GM18505 (cell line): Measurements from ENCODE around the gene STAT6.
"Not testable (repeated sequence)": the region's sequence is repeated elsewhere in the genome, so short reads cannot be mapped to it uniquely, and the experiment has no call there.

Source experiments
- ATAC-seq: cut with Tn5 transposase; IDR thresholded peaks from one replicate; pipeline ENCODE4 v1.9.1; 2021; ENCODE audit not compliant: unreplicated experiment
- POLR2A ChIP-seq: IDR thresholded peaks from 4 replicates; pipeline ENCODE4 v1.6.1; 2011; ENCODE audit warnings: borderline replicate concordance; ENCODE audit not compliant: insufficient read depth, insufficient read length; ENCODE audit errors: extremely low read depth

The STAT6 gene

GRCh38 chr12:57127726-57128518, 16.8 kb upstream of the STAT6 start, which contains the start of gene LRP1:
LRP1 (plus strand) TSS chr12:57128483; CDS start chr12:57128965, 482 bp downstream.
- no peak for TF ChIP-seq POLR2A
- ATAC-seq = no peak

GRCh38 chr12:57127101-57127725, 16.1 kb upstream of the STAT6 start:
- no peak for TF ChIP-seq POLR2A
- ATAC-seq = no peak

- no peak for TF ChIP-seq POLR2A
- no peak for ATAC-seq
Measured at GRCh38 chr12:57126561-57126960, 15.4 kb upstream of the STAT6 start.

GRCh38 chr12:57126061-57126460, 14.9 kb upstream of the STAT6 start:
- no peak for ATAC-seq
- TF ChIP-seq POLR2A = no peak

GRCh38 chr12:57124261-57124877, 13.2 kb upstream of the STAT6 start:
- no peak for ATAC-seq
- no peak for TF ChIP-seq POLR2A

GRCh38 chr12:57123813-57124212, 12.7 kb upstream of the STAT6 start:
- no peak for TF ChIP-seq POLR2A
- ATAC-seq = no peak

GRCh38 chr12:57120718-57121117, 9.6 kb upstream of the STAT6 start:
- ATAC-seq = not testable (repeated sequence)

- TF ChIP-seq POLR2A = no peak
- no peak for ATAC-seq
Measured at GRCh38 chr12:57119294-57120085, 8.3 kb upstream of the STAT6 start.

- TF ChIP-seq POLR2A = no peak
Measured at GRCh38 chr12:57118711-57119271, 7.6 kb upstream of the STAT6 start.

GRCh38 chr12:57116580-57117281, 5.6 kb upstream of the STAT6 start:
- no peak for TF ChIP-seq POLR2A

More at GRCh38 chr12:57118711-57119271, 7.6 kb upstream of the STAT6 start:
- ATAC-seq = no peak

GRCh38 chr12:57112492-57113294, 1.5 kb upstream of the STAT6 start:
- ATAC-seq = peak; percentile 51
- TF ChIP-seq POLR2A = no peak

More at GRCh38 chr12:57116580-57117281, 5.6 kb upstream of the STAT6 start:
- no peak for ATAC-seq
